IPS-18a (cell line): ENCODE measurements around the gene ZNF740.

Source experiments
- H3K27ac ChIP-seq: one replicate; pipeline ENCODE4 v1.5.1; 2013; ENCODE audit warnings: low read length
- H3K27me3 ChIP-seq: one replicate; pipeline ENCODE4 v1.6.1; 2013; ENCODE audit warnings: mild to moderate bottlenecking, low read length; ENCODE audit not compliant: control insufficient read depth, insufficient read depth
- H3K36me3 ChIP-seq: one replicate; pipeline ENCODE4 v1.6.1; 2013; ENCODE audit warnings: low read depth, low read length; ENCODE audit not compliant: control insufficient read depth
- H3K4me1 ChIP-seq: one replicate; pipeline ENCODE4 v1.6.1; 2013; ENCODE audit warnings: low read depth, low read length; ENCODE audit not compliant: control insufficient read depth
- H3K4me3 ChIP-seq: one replicate; pipeline ENCODE4 v1.5.1; 2013; ENCODE audit warnings: low read length
- H3K9ac ChIP-seq: one replicate; pipeline ENCODE4 v1.6.1; 2013; ENCODE audit warnings: mild to moderate bottlenecking, low read length, moderate library complexity
- H3K9me3 ChIP-seq: one replicate; pipeline ENCODE4 v1.6.1; 2013; ENCODE audit warnings: low read depth, low read length; ENCODE audit not compliant: control insufficient read depth

ZNF740 gene

DNA sequence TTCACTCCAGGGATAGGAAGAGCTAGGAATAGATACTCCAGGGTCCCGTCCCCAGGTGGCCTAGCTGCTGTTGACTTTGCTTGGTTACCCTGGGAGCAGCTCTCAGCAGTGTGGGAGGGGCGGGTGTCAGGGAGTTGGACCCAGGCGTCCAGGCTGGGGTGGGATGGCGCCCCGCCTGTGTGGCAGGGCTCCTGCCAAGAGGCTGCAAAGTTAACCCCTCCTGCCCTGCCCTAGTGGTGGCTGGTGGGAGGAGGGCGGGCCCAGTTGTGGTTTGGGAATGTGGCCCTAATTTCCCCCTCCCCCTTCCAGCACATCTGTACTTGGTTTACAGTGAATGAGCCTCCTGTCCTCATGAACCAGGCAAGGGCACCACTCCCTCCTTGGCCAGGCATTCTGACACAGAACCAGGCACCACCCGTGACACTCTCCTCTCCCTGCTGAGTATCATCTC lies 53.2 kb downstream of the ZNF740 start:
- Histone ChIP-seq H3K9me3 (no peaks in the 10 kb centered on the region), H3K9ac (no peak overlapping the region), H3K27me3 (peaks cover 6% of the 10 kb centered on the region), H3K36me3 (no peaks in the 10 kb centered on the region), H3K27ac (no peak overlapping the region), H3K4me3 (peak overlapping the region; percentile 48), H3K4me1 (peaks cover 42% of the 10 kb centered on the region)

DNA sequence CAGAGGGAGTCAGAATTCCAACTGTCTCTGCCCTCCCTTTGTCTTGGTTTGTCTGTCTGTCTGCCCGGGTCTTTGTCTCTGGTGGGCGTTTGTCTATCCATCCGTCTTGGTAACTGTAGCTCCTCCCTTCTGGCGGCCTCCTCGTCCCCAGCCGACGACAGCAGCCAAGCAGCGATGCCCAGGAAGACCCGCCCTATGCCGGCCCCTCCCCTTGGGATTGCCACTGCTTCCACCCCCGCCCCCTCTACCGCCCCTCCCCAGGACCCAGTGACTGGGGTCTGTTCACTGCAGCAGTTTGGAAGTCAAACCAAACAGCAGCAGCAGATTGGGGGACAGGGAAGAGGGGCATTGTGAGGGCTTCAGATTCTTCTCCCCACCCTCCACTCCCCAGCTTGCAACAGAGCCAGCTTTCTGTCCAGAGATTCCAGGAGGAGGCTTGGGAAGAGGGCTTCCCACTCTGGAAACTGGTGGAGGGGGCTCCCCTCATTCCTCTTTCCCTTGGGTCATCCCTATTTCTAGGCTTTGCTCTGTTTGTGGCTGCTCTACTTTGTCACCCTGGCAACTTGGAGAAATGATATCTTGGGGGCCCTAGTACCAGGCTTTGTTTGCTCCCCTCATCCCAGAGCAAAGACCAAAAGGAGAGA lies 53.9 kb downstream of the ZNF740 start:
- Histone ChIP-seq H3K9ac (no peak overlapping the region), H3K27ac (no peak overlapping the region), H3K4me1 (peaks cover 42% of the 10 kb centered on the region), H3K9me3 (no peaks in the 10 kb centered on the region), H3K4me3 (peak overlapping the region; percentile 48), H3K36me3 (no peaks in the 10 kb centered on the region), H3K27me3 (peaks cover 6% of the 10 kb centered on the region)

- no peaks in the 10 kb centered on the region for H3K36me3 ChIP-seq
- no peaks in the 10 kb centered on the region for H3K9me3 ChIP-seq
- H3K27me3 ChIP-seq = peaks cover 6% of the 10 kb centered on the region
- no peak overlapping the region for H3K27ac ChIP-seq
- peaks cover 37% of the 10 kb centered on the region for H3K4me1 ChIP-seq
- no peak overlapping the region for H3K4me3 ChIP-seq
- H3K9ac ChIP-seq = no peak overlapping the region
These were observed 54.6 kb downstream of the ZNF740 start for GRCh38 chr12:53235164-53235563.

- Histone ChIP-seq H3K4me1 (peaks cover 40% of the 10 kb centered on the region), H3K27ac (no peak overlapping the region), H3K36me3 (no peaks in the 10 kb centered on the region)
These were observed 55.4 kb downstream of the ZNF740 start for GRCh38 chr12:53235742-53236442.

DNA sequence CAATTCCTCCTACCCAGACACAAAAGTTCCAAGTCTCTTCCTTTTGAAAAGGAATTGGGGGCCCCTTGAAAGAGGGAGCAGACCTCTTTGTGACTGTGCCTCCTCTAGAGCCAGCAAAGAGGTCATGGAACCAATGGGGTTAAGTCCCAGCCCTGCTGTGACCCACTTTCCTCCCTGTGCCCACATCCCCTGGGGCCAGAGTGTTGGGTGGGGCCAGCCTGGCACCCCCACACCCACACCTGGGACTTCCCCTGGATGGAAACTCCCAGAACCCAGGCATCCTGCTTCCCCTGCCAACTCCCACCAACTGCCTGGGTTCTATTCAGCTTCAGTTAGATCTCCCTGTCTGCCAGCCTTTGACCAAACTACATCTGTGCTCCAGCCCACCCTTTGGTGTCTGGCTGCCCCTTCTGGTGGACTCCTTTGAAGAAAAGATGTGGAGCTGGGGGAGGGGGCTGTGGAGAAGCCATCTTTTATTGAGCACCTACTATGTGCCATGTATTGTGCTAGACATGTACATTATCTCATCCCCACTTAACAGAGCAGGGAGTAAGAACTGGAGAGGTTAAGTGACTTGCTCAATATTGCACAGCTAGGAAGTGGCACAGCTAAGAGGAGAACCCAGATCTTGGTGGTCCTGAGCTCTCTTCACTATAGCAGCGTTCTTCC lies 56.1 kb downstream of the ZNF740 start:
- Histone ChIP-seq H3K4me3 (no peak overlapping the region), H3K27ac (no peak overlapping the region), H3K9me3 (no peaks in the 10 kb centered on the region), H3K36me3 (no peaks in the 10 kb centered on the region), H3K27me3 (no peaks in the 10 kb centered on the region), H3K4me1 (peaks cover 45% of the 10 kb centered on the region), H3K9ac (no peak overlapping the region)

More at GRCh38 chr12:53235742-53236442, 55.4 kb downstream of the ZNF740 start:
- no peak overlapping the region for H3K4me3 ChIP-seq
- no peaks in the 10 kb centered on the region for H3K9me3 ChIP-seq
- peaks cover 6% of the 10 kb centered on the region for H3K27me3 ChIP-seq
- no peak overlapping the region for H3K9ac ChIP-seq

GRCh38 chr12:53239643-53240258 lies 59.2 kb downstream of the ZNF740 start:
- H3K9ac ChIP-seq = no peak overlapping the region
- no peak overlapping the region for H3K4me3 ChIP-seq
- peaks cover 40% of the 10 kb centered on the region for H3K4me1 ChIP-seq
- no peaks in the 10 kb centered on the region for H3K27me3 ChIP-seq
- H3K36me3 ChIP-seq = no peaks in the 10 kb centered on the region
- no peak overlapping the region for H3K27ac ChIP-seq
- no peaks in the 10 kb centered on the region for H3K9me3 ChIP-seq

GRCh38 chr12:53241623-53242412 lies 61.3 kb downstream of the ZNF740 start:
- H3K4me1 ChIP-seq = peaks cover 26% of the 10 kb centered on the region
- no peak overlapping the region for H3K27ac ChIP-seq
- H3K9ac ChIP-seq = no peak overlapping the region
- H3K36me3 ChIP-seq = no peaks in the 10 kb centered on the region
- H3K9me3 ChIP-seq = no peaks in the 10 kb centered on the region
- H3K4me3 ChIP-seq = no peak overlapping the region
- no peaks in the 10 kb centered on the region for H3K27me3 ChIP-seq

DNA sequence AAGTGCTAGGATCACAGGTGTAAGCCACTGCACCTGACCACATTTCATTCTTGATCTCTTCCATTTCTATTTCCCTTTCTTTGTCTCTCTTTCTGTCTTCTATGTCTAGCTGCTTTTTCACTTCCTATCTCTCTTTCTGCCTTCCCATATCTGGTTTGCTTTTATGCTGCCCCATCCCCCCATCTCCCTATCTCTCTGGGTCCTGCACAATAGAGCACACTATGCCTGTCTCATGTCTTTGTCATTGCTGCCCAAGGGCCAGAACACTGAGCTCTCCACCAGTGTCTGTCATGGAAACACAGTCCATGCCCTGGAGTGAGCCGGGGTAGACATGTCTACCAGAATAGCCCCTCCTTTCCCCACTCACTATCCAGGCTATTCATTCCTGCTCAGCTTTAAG lies 63.8 kb downstream of the ZNF740 start:
- Histone ChIP-seq H3K9me3 (no peaks in the 10 kb centered on the region), H3K4me1 (peaks cover 26% of the 10 kb centered on the region), H3K4me3 (no peak overlapping the region), H3K9ac (no peak overlapping the region), H3K36me3 (no peaks in the 10 kb centered on the region), H3K27me3 (no peaks in the 10 kb centered on the region), H3K27ac (no peak overlapping the region)
